Stimulated activated naive CD8-positive, alpha-beta T cell treated with anti-CD3 and anti-CD28 coated beads, Interleukin-15, Interleukin-2, amounts not matched to agents 100 U/mL and 50 U/mL, for 24 hours (primary cell): ENCODE measurements around the gene TRIM34.
A peak's percentile ranks its signal among the peaks of the same experiment; 100 is the strongest.
"Not testable (repeated sequence)": the region's sequence is repeated elsewhere in the genome, so short reads cannot be mapped to it uniquely, and the experiment has no call there.

Experiments used
- ATAC-seq: fragments of 150-1000 bp; cut with Tn5 transposase; one replicate; pipeline ENCODE4 v1.10.0; 2021
- DNase-seq: peaks from one replicate; pipeline ENCODE4 v3.0.0; 2021

TRIM34 gene

DNA sequence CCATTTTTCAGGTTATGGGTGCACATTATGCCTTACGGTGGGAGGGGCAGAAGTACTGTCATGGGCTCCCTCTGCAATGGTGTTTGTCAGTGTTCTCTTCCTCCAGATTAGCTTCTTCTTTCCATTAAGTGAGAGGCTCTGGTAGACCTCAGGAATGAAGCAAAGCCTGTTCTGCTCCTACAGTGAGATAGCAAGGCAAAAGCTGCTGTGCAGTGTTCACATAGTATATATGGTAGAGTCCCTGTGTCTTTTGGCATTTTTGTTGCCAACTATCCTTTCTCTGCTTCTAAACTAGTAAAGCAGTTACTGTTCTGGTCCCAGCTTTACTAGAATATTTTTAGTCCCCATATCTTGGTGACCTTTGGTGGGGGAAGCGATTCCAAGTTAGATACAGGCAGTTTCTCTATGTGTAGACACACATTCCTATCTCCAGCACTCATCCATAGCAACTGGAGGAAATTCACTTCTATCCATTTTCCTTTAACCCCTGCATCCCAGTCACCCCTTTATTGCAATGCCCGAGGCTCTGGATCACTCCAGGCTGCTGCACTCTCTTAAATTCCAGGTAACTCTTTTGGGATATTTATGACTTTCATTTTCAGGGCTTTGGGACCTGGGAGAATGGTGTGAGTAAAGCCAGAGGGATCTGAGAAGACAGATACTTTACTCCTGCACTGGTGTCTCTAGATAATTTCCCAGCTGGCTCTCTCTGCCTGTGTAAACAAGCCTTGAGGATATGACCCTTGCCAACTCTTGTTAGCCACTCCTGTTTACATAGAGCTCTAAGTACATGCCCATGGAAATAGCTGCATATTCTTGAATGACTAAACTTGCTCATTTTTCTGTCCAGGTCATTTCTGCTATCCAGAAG lies 3.9 kb upstream of the TRIM34 start:
- DNase-seq = no peak
- ATAC-seq = no peak

GRCh38 chr11:5621580-5621979 lies 3.2 kb upstream of the TRIM34 start:
- ATAC-seq (no peak), DNase-seq (no peak)

DNA sequence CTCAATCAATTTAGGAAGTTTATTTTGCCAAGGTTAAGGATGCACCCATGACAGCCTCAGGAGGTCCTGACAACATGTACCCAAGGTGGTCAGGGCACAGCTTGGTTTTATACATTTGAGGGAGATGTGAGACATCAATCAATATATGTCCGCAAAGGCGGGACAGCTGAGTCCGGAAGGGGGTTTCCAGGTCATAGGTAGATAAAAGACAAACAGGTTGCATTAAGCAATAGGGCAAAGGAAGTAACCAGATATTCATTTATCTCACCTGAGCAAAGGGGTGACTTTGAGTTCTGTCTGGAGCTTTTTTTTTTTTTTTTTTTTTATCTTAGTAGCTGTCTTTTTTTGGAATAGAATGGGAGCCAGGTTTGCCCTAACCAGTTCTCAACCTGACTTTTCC lies 2.0 kb upstream of the TRIM34 start:
- no peak for ATAC-seq
- DNase-seq = no peak

DNA sequence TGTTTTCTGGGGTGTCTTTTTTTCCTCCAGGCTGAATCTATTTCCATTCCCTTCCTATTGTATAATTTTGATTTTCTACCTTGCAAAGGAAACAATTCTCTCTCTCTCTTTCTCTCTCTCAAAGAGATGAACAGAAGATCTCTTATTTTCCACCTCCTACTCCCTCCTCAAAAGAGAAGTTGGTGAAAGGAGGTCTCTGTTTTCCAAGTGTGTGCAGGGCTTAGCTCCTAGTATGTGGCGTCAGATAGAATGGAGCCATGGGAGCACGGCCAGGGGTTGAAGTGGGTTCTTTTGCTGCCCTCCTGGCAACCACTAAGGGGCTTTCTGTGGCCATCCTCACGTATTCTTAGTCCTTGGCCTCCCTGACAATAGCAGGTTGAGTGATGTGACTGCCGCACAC lies 480 bp downstream of the TRIM34 start:
- DNase-seq = no peak

DNA sequence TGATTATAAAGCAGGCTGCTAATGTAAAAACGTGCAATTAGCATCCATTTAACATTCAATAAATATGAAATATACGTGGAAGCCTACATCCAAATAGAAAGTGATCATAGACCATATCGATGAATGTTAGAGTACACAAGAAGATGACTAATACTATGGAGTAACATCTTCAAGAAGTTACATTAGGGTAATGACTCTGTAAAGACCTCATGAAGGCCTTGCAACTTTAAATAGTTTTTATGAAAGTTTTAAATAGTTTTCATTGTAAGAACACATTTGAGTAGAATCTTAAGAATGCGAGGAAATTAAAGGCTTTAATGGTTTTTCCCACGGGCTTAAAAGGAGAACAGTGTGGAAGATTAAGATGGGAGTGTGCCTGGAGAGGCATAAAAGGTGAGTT lies 1.4 kb downstream of the TRIM34 start:
- ATAC-seq = no peak
- no peak for DNase-seq

More for the DNA sequence above, 480 bp downstream of the TRIM34 start:
- no peak for ATAC-seq

DNA sequence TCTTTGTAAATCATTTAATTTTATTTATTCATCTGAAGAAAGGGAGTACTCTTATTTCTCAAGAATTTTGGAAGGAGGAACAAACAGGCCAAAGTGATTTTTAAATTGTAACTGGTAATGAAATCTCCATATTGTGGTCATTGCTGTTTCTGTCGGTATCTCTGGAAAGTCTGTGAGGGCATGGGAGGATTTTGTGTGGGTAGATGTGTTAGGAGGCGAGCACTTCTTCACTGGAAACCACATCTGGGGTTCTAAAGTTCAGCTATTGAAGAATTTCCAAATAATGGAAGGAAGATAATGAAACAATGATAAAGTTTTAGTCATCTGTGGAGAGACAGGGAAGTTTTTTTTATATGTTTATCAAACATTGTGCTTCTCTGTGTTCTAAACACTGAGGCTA lies 6.6 kb downstream of the TRIM34 start:
- ATAC-seq (peak; percentile 74), DNase-seq (no peak)

DNA sequence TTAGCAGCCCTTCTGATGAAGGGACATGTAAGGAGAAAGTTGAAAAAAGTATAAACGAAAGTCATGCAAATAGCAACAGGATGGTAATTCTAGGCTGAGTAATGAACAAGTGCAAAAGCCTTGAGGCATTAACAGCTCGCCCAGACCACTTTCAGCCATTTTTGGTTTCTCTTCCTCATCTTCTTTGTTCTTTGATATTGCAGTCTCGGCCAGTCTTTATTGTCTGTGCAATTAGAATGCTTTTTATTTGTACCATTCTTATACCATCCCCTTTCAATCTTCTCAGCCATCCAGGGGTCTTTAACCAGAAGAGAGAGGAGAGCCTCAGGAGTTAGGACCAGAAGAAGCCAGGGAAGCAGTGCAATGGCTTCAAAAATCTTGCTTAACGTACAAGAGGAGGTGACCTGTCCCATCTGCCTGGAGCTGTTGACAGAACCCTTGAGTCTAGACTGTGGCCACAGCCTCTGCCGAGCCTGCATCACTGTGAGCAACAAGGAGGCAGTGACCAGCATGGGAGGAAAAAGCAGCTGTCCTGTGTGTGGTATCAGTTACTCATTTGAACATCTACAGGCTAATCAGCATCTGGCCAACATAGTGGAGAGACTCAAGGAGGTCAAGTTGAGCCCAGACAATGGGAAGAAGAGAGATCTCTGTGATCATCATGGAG lies 7.3 kb downstream of the TRIM34 start:
- DNase-seq = no peak

GRCh38 chr11:5639953-5640352 lies 15.2 kb downstream of the TRIM34 start:
- no peak for ATAC-seq

More for the DNA sequence above, 7.3 kb downstream of the TRIM34 start:
- ATAC-seq = peak; percentile 33

GRCh38 chr11:5643585-5643984 lies 18.8 kb downstream of the TRIM34 start:
- DNase-seq (no peak), ATAC-seq (peak; percentile 68)

More at GRCh38 chr11:5639953-5640352, 15.2 kb downstream of the TRIM34 start:
- DNase-seq = no peak

DNA sequence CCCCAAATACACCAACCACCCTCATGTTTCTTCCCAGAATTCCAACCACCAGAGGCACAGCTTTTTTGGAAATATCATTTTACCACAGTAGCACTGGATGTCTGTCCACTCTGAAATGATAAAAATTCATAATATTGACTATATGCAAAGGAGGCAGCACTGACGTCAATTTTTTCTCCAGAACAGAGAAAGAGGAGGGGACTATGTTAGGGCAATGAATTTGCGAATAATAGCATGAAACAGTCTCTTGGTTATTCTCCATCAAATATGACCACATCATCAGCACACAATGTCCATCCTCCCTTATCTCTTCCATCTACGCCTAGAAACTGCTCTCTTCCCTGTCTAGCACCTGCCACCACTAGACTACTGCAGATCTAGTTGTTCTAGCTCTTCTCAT lies 21.3 kb downstream of the TRIM34 start:
- ATAC-seq = no peak

DNA sequence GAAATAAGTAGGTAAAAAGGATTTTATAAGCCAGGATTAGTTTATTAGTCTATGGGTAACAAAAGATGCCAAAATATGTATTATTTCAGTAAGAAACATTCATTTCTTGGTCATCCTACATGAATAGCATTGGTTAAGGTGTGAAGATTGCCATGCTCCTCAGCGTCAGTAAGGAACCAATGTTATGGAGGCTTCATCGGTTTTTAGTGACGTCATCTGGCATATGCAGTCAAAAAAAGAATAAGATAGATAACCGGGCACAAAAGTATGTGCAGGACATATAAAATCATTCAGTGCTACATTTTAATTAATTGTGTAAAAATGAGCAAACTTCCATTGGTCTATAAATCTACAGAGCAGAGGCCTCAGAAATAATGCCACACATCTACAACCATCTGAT lies 30.7 kb downstream of the TRIM34 start:
- no peak for ATAC-seq

More for the DNA sequence above, 21.3 kb downstream of the TRIM34 start:
- no peak for DNase-seq

GRCh38 chr11:5656956-5657355 lies 32.2 kb downstream of the TRIM34 start:
- not testable (repeated sequence) for ATAC-seq

More for the DNA sequence above, 30.7 kb downstream of the TRIM34 start:
- no peak for DNase-seq

DNA sequence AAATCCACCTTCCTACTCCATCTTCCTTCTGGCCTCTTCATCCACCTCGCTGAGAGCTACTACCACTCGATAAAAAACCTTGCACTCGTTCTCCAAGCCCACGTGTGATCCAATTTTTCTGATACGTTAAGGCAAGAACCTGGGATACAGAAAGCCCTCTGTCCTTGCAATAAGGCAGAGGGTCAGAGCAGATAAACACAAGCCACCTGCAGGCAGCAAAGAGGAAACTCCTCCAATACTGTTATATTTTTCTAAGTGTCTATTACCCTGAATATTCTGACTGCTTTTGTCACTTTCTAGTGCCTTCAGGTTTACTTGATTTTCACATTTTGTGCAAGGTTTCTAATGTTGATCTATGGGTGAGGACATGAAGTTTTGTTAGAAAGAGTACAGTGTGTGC lies 33.5 kb downstream of the TRIM34 start:
- DNase-seq (no peak), ATAC-seq (no peak)

More at GRCh38 chr11:5656956-5657355, 32.2 kb downstream of the TRIM34 start:
- not testable (repeated sequence) for DNase-seq

DNA sequence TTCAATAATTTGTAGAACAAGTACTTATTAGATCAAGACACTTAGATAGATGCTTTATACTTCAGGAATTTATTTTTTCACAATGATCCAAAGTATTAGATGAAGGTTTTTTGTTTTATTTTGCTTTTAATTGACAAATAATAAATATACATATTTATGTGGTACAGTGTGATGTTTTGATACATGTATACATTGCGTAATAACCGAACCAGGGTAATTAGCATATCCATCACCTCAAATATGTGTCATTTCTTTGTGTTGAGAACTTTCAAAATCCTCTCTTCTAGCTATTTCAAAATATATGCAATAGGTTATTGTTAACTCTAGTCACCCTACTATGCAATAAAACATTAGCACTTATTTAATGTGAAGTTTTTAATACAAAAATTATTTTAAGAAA lies 38.7 kb downstream of the TRIM34 start:
- DNase-seq (no peak), ATAC-seq (no peak)

DNA sequence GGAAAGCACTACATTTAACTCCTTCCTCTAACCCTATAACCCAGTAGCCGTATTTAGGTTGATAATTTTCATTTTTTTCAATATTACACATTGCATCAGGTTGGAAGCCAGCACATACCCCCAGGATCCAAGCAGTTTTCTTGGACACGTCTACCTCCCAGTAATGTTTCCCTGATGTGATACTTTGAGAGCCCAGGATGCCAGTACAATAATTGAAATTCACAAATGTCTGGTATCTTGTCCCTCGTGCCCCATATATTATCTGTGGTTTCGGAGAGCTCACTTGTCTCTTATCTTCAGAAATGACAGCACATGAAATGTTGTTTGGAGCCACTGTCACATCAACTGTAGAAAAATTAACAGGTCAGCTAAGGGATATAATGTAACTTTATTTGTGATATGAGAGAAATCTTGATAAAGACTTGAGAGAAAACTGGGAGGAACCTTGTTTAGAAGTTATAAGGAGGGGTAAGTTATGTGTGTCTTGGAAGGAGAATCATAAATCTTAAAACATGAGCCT lies 40.3 kb downstream of the TRIM34 start:
- DNase-seq = no peak
- no peak for ATAC-seq

- ATAC-seq (no peak), DNase-seq (no peak)
Measured at GRCh38 chr11:5665746-5666401, 41.1 kb downstream of the TRIM34 start.

DNA sequence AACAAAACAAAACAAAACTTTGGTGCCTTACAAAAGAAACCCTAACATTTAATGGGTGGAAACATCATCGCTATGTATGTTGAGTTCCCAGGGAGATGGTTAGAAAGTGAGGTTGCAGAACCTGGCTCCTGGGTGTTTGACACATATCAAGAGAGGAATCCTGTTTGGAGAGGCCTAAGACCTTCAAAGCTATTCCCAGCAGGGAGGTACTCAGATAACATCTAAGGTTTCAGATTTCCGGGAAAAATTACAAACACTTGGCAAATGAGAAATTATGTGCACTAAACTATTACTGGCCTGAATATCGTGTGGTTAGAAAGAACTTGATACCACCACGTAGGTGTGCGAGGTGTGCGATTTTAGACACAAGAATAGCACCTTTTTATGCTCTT lies 41.6 kb downstream of the TRIM34 start:
- no peak for ATAC-seq

DNA sequence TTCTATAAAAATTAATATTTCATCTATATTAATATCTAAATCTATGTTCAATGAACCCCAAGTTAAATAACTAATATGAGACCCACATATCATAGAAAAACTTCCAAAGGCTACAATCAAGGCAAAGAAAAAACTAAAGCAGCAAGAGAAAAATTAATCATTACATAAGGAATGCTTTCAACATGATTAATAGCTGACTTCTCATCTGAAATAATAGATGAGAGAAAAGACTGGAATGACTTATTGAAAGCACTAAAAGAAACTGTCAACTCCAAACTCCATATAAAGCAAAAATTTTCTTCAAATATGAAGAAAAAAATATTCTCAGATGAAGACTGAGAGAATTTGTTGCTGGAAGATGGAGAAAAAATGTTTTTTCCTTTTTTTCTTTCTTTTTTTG lies 47.0 kb downstream of the TRIM34 start:
- DNase-seq (no peak), ATAC-seq (no peak)

More for the DNA sequence above, 41.6 kb downstream of the TRIM34 start:
- no peak for DNase-seq

- DNase-seq (no peak), ATAC-seq (no peak)
Measured at GRCh38 chr11:5674391-5674790, 49.6 kb downstream of the TRIM34 start.

GRCh38 chr11:5679811-5680210 lies 55.0 kb downstream of the TRIM34 start:
- DNase-seq = no peak

DNA sequence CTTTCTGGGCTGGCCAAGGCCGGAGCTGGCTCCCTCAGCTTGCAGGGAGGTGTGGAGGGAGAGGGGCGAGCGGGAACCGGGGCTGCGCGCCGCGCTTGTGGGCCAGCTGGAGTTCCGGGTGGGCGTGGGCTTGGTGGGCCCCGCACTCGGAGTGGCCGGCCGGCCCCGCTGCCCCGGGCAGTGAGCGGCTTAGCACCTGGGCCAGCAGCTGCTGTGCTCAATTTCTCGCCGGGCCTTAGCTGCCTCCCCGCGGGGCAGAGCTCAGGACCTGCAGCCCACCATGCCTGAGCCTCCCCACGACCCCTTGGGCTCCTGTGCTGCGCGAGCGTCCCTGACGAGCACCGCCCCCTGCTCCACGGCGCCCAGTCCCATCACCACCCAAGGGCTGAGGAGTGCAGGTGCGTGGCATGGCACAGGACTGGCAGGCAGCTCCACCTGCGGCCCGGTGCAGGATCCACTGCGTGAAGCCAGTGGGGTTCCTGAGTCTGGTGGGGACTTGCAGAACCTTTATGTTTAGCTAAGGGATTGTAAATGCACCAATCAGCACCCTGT lies 58.2 kb downstream of the TRIM34 start:
- DNase-seq, ATAC-seq: not testable (repeated sequence)

More at GRCh38 chr11:5679811-5680210, 55.0 kb downstream of the TRIM34 start:
- ATAC-seq = no peak

- peak; percentile 47 for DNase-seq
- not testable (repeated sequence) for ATAC-seq
Measured at GRCh38 chr11:5683620-5684019, 58.8 kb downstream of the TRIM34 start.
